ENCODE results near the gene ELP5. TPM values are rescaled to one million over a fixed set of nuclear protein-coding genes. Genes with fewer than 3 reads are reported as not detected.
A peak's percentile ranks its signal among the peaks of the same experiment; 100 is the strongest.

ELP5 gene, protein sequence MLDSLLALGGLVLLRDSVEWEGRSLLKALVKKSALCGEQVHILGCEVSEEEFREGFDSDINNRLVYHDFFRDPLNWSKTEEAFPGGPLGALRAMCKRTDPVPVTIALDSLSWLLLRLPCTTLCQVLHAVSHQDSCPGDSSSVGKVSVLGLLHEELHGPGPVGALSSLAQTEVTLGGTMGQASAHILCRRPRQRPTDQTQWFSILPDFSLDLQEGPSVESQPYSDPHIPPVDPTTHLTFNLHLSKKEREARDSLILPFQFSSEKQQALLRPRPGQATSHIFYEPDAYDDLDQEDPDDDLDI
- total RNA-seq = 72.7 TPM
- long read RNA-seq, transcript ELP5-210 (4 exons, 687 nt) = major isoform, 14 of 38 reads
- long read RNA-seq, transcript ELP5-204 (8 exons, 1,423 nt) = minor isoform, 12 of 38 reads
- long read RNA-seq, partial matches to known transcripts = 3 of 38 reads
- long read RNA-seq, other reads (novel, unspliced or antisense) = 2 of 38 reads

DNA sequence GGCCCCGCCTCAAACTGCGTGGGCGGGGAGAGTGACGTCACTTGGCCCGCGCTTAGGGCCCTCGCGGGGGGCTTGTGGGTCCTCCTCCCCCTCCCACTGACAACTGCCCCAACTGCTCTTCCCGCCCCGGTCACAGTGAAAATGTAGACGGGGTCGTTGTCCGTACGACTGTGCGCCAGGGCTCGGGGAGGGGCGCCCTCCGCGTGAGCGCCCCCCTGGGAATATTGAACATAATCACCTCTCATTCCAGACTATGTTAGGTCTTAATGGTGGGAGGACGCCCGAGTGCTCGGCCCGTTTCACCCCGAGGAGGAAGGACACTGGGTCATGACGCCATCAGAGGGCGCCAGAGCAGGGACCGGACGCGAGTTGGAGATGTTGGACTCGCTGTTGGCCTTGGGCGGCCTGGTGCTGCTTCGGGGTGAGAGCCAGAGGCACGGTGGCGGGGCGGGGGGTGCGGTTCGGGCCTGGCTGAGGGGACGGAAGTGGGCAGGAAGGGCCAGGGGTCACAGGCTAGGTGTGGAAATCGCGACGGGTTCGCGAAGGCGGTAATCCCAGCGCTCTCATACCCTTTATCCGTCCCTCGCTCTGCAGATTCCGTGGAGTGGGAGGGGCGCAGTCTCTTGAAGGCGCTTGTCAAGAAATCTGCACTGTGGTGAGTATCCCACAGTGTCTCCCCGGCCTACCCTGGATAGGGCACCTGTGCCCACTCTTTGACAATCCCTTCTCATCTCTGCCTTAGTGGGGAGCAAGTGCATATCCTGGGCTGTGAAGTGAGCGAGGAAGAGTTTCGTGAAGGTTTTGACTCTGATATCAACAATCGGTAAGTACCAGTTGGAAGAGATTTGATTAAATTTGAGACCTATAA is at the start of gene ELP5:
Gene ELP5 (plus strand): TSS at position 40 of the 868 bp plus-strand sequence. CDS start 336 bp downstream, at position 376.
- intact Hi-C loops (cut with DNase I) = loop anchor here (1.0 to 10.0 kb wide), 3 partner anchors 29 to 312 kb away; partner anchors contain the start of genes KCTD11, SENP3 and SLC2A4
- DNase-seq (ENCODE audit: missing footprints) = peak; percentile 97
- ATAC-seq = peak; percentile 78

GRCh38 chr17:7203391-7203790 is 48.6 kb upstream of the ELP5 start:
- ATAC-seq = no peak
- intact Hi-C loops (cut with DNase I) = no loop called here
- no peak for DNase-seq (ENCODE audit: missing footprints)

GRCh38 chr17:7204336-7204735 is 47.7 kb upstream of the ELP5 start:
- ATAC-seq (peak; percentile 12), DNase-seq (ENCODE audit: missing footprints) (no peak)
- intact Hi-C loops (cut with DNase I) = no loop called here

- intact Hi-C loops (cut with DNase I) = no loop called here
- ATAC-seq (peak; percentile 90), DNase-seq (ENCODE audit: missing footprints) (peak; percentile 93)
Measured at GRCh38 chr17:7204828-7205461, 47.1 kb upstream of the ELP5 start.

DNA sequence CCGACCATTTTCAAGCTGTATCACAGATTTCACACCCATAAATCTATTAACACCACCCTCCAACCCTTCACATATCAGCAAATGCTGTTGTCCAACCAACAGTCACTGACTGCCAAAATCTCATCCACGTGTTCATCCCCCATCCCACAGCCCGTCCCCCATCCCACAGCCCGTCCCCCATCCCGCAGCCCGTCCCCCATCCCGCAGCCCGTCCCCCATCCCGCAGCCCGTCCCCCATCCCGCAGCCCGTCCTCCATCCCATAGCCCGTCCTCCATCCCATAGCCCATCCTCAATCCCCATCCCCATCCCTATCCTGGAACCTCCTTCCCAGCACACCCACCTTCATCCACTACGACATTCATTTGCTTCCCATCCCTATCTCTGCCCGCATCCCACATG is 46.5 kb upstream of the ELP5 start:
- intact Hi-C loops (cut with DNase I) = no loop called here
- DNase-seq (ENCODE audit: missing footprints) (no peak), ATAC-seq (no peak)

GRCh38 chr17:7207120-7208001 is 44.7 kb upstream of the ELP5 start:
- intact Hi-C loops (cut with DNase I) = no loop called here
- ATAC-seq (peak; percentile 6), DNase-seq (ENCODE audit: missing footprints) (peak; percentile 64)

DNA sequence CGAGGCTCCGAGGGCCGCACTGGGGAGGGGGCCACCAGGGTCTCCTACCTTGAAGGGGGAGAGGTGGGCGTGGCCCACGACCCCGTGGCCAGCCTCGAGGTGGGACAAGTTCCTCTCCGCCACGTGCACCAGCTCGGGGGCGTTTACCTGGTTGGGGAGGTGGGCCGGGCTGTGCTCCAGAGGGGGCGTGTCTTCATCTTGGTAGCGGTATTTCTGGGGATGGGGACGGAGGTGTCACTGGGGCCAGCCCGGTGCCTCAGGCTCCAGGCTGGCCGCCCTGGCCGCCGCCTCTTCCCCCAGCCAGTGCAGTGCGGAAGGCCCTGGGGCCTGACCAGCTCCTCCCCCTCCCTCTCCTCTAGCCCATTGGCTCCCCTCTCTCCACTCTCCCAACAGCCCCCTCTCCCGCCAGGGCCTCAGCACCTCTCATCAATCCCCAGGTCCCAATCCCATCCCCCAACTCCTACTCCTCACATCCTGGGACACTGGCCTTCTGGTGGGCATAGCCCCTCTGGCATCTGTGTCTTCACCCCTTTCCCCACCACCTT is 43.9 kb upstream of the ELP5 start:
- DNase-seq (ENCODE audit: missing footprints) (peak; percentile 39), ATAC-seq (no peak)
- intact Hi-C loops (cut with DNase I) = no loop called here

- ATAC-seq = no peak
- intact Hi-C loops (cut with DNase I) = no loop called here
- DNase-seq (ENCODE audit: missing footprints) = no peak
Measured at GRCh38 chr17:7208754-7209460, 43.1 kb upstream of the ELP5 start.

GRCh38 chr17:7211491-7212273 is 40.3 kb upstream of the ELP5 start:
- intact Hi-C loops (cut with DNase I) = no loop called here
- peak; percentile 30 for DNase-seq (ENCODE audit: missing footprints)
- ATAC-seq = no peak

DNA sequence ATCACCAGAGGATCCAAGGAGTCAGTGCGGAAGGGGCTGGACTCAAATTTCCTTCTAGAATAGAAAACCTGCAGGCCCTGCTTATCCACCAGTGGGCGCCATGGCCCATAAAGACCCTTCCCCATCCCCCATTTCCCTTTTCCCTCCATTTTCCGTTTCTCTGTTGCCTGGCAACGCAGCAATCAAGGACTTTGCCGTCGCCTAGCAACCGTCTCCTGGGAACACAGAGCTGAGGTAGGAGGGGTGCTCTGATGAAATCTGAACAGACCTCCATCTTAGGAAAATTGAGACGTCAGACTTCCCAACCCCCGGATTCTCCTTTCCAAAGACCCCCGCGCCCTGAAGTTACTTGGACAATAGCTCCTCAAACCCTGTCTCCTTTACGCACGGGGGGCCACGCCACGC is 38.1 kb upstream of the ELP5 start:
- DNase-seq (ENCODE audit: missing footprints) (peak; percentile 87), ATAC-seq (no peak)

GRCh38 chr17:7214300-7215135 is 37.5 kb upstream of the ELP5 start:
- peak; percentile 91 for ATAC-seq
- DNase-seq (ENCODE audit: missing footprints) = peak; percentile 99
- intact Hi-C loops (cut with DNase I) = no loop called here

More for the DNA sequence above, 38.1 kb upstream of the ELP5 start:
- intact Hi-C loops (cut with DNase I) = no loop called here

- ATAC-seq (no peak), DNase-seq (ENCODE audit: missing footprints) (no peak)
- intact Hi-C loops (cut with DNase I) = no loop called here
Measured at GRCh38 chr17:7215136-7215638, 36.8 kb upstream of the ELP5 start.

GRCh38 chr17:7215652-7216180 is 36.3 kb upstream of the ELP5 start:
- DNase-seq (ENCODE audit: missing footprints) (peak; percentile 16), ATAC-seq (no peak)
- intact Hi-C loops (cut with DNase I) = no loop called here

DNA sequence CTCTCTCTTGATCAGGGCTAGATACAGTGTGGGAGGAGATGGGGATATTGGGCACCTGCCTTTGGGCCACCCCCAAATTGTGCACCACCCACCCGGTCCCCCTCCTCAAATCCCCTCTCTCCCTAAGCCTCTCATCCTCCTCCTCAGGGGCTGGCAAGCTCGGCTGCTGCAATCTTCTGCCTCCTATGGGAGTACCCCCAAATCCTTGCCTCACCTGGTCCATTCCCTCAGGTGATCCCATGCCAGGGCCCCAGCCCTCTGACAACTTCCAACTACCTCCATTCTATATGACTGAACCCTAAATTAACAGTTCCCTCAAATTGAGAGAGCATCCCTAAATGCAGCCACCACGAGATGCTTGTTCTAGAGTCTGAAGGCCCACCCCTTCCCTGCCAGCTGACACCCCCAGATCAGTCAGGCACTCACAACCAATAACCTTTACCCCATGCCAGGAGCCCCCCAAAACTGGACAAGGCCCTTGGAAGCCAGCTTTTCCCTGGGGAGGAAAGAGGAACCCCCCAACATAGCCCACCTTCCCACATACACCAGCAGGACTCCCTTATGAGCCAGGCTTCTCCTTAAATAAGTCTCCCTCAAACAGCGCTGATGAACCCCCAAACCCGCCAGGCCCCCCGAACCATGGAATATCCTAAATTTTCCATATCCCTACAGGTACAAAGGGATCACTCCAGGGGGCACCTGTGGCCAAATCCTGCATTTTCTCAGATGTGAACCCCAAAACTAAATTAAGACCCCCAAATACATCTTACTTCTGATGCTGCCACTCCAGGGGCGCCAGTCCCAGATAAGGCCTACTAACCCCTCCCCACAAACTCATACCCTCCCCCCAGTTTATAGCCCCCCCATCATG is 35.5 kb upstream of the ELP5 start:
- DNase-seq (ENCODE audit: missing footprints) (peak; percentile 9), ATAC-seq (no peak)
- intact Hi-C loops (cut with DNase I) = no loop called here

All from Right ventricle myocardium inferior (tissue), 1 donor.